HL-60/S4 treated with retinoic acid at 250 ng/mL for 4 days and 3 days (cell line): Measurements from ENCODE around the gene LSAMP.

Source experiments
- in situ Hi-C: fragments of 300-500 bp; cut with MboI; formaldehyde crosslinking; loops from 2 replicates; pipeline ENCODE4 v1.7.0; 2022; ENCODE audit warnings: low sequenced_read_pairs

Gene LSAMP

DNA sequence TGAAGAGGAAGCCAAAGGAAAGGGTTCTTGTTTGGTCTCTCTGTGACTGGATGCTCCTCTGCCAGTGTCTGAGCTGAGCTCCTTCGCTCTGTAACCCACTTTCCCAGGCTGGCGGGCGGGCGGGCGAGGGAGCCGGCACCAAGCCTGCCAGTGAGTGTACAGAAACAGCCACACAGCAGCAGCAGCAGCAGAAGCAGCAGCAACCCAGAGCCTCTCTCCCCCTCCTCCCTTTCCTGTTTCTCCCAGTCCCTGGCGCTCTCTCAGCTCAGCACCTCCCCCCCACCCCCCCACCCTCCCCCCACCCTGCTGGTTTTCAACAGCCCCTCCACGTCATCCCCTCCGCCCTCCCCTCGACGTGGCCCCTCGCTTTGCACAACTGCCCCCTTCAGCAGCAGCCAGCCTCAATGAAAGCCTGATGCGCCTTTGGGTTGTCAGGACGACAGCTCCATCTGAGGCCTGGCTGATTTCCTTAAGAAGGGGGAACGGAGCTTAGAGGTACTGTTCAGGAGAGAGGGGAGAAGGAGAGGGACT lies at the start of gene LSAMP:
Gene LSAMP (minus strand): TSS at position 177 of the 531 bp plus-strand sequence.
- in situ Hi-C loops: no loop called here

- in situ Hi-C loops: no loop called here
Observed at GRCh38 chr3:116492379-116492778, 47.1 kb upstream of the LSAMP start.

DNA sequence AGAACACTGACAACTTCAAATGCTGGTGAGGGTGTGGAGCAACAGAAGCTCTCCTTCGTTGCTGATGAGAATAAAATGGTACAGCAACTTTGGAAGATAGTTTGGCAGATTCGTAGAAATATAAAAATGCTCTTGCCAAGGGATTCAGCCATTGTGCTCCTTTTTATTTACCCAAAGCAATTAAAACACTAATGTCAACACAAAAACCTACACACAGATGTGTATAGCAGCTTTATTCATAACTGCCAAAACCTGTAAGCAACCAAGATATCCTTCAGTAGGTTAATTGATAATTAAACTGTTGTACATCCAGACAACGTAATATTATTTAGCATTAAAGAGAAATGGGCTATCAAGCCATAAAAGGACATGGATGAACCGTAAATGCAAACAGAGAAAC lies 37.8 kb upstream of the LSAMP start:
- in situ Hi-C loops: no loop called here

DNA sequence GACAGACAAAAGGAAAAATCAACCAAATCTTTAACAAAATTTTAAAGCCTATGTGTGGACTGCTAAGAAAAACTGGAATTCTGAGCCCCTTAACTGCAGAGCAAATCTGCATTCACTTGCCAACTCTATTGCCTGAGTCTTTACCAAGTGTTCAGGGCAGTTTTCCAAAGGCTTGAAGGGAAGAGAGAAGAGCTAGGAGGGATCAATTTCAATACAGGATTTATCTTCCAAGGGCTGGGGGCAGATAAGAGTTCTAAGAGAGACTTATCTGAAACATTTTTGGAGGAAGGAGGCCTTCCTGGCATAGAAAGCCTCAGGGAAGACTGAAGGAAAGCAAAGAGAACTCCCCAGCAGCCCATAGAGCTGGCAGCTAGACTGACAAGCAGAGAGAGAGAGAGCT lies 31.4 kb upstream of the LSAMP start:
- in situ Hi-C loops: no loop called here

DNA sequence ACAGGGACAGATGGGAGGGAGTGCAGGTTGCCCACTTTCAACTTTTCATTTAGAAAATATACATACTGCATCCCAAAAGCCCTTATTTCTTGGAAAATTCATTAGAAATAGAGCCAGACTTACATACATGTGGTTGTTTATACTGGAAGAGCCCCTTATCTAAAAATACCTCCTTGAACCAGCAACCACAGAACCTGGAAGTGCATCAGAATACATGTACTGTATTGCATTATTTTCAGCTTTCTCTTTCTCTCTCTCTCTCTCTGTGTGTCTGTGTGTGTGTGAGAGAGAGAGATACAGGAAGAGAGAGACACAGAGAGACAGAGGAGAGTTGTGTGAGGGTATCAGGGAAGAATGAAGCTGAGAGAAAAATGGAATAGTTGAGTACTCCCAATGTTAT lies 29.5 kb upstream of the LSAMP start:
- in situ Hi-C loops: no loop called here

GRCh38 chr3:116474032-116474780 lies 28.9 kb upstream of the LSAMP start:
- in situ Hi-C loops: no loop called here

DNA sequence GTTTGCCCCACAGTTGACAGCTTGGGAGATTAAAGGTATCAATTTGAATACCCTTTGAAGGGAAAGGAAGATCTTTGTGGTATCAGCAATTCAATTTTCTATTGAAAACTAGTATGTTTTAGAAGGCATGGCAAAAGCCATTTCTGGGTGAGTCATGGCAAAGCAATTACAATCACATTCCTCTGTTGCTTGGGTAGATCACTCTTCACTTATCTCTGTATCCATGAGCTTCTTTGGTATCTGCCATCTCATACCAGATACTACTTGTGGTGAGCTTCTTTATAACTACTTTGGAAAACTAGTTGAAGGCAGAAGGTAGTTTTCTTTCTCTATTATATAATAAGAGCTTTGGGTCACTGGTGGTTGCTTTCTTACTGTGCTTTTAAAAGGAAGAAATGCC lies 28.3 kb upstream of the LSAMP start:
- in situ Hi-C loops: no loop called here

GRCh38 chr3:116470605-116471197 lies 25.4 kb upstream of the LSAMP start:
- in situ Hi-C loops: no loop called here

DNA sequence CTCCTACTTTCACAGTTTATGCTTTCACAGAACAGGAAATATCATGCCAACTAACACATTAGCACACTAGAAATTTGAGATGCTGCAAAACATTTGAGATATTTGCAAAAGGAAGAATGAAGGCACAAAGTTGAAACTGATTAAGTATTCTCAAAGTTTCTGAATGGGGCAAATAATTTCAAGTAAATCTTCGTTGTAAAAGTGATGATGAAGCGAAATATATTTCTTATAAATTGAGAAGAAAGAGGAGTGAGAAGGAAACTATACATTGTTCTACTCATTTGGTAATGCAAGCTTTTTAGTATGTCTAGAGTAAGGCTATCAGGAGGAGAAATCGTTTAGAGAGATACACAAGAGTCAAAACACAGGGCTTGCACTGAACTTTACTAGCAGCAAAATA lies 24.3 kb upstream of the LSAMP start:
- in situ Hi-C loops: no loop called here

DNA sequence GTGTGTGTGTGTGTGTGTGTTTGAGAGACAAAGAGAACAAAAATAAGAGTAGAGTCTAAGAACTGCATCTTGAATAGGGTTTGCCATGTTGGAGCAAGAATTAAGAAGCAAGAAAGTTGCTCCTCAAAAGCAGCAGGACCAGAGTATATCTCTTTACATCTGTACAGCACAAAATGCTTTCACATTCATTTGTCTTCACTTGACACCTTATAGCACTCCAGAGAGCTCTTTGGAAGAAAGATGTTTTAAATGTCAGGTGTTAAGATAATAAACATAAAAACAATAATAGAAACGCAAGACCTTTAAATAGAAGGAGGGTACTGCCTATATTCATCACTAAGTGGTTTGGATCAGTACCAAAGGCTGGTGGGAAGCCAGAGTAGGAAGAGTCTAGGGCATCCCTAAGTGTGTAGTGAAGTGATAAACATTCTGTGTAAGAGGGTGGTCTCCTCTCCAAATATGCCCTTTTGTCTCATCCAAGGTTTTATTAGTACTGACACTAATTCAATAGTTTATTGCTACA lies 19.1 kb upstream of the LSAMP start:
- in situ Hi-C loops: no loop called here

- in situ Hi-C loops: no loop called here
Observed at GRCh38 chr3:116453666-116454346, 8.5 kb upstream of the LSAMP start.

GRCh38 chr3:116449546-116450350 lies 4.5 kb upstream of the LSAMP start:
- in situ Hi-C loops: no loop called here

GRCh38 chr3:116445990-116446389 lies 703 bp upstream of the LSAMP start:
- in situ Hi-C loops: no loop called here

DNA sequence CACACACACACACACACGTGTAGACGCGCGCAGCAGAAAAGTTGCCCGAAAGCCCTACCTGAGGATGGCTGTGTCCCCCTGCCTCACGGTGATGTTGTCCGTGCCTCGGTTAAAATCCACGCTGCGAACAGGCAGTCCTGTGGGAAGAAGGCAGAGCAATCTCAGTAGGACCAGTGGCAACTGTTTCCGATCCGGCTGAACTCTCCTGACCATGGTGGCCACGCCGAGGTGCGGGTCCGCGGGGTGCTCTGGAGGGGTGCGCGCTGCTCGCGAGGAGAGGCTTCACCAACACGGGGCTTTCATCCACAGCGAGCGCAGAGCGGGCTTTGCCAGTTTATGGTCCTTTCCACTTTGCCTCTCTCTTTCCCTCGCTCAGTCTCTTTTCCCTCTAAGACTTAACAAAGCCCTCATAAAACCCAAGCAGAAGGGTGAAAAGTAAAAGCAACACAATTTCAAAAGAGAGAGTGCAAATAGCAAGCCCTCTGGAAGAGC lies 422 bp downstream of the LSAMP start:
- in situ Hi-C loops: no loop called here

DNA sequence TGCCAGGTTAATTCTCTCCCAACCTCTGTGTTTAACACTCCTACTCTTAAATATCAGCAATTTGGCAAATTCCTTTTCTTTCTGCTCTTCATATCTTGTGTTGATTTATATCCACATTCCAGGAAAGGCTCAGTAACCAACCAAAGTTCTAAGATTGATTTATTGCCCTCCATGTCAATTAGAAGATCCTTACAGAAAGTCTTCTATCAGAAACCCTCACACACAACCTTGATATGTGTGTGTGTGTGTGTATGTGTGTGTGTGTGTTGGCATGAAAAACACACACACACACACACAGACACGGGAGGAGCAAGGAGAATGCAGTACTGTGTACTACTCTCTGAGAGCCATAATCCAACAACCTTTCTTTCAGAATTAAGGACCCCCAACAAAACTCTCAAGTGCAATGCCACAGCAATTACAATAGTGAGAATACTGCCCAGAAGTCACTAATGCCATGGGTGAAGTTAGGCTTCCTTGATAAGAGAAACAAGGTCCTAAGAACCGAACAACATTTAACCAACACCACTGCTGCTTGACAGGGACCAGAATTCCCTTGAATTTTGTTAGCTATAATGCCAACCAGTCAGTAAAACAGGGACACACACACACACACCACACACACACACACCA lies 1.1 kb downstream of the LSAMP start:
- in situ Hi-C loops: no loop called here

- in situ Hi-C loops: no loop called here
Observed at GRCh38 chr3:116443191-116443661, 2.1 kb downstream of the LSAMP start.

GRCh38 chr3:116442331-116443021 lies 2.8 kb downstream of the LSAMP start:
- in situ Hi-C loops: no loop called here

DNA sequence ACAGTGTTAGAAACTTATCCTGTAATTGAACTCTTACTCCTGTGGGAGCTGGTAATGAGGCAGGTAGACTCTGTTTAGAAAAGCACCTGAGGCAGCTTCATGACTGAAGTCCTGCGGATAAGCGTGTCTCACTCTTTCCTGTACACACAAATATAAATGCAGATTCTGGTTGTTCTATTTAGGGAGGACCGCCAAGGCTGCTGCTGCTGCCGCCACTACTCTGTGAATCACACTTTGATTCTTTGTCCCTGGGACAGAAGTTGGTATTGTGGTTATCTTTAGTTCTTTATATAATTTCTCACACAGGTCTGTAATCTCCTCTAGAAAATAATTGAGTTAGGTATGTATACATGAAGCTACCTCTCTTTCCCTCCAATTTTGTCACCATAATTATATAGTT lies 3.6 kb downstream of the LSAMP start:
- in situ Hi-C loops: no loop called here

DNA sequence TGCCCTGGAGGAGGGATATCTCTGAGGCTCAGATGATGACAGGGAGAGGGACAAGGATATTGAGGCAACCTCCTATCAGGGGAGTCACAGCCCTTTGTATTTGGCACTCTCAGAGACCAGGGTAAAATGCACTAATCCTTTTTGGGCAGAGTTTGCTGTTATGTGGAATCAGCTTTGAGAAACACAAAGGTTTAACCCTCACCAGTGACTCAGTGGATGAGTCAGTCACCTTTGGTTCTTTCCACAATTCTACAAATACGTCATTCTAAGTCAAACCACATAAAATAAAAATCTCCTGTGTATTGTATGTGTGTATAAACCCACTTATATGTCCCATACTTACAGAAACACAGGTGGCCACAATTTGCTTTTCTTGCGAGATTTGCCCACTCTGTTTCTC lies 5.1 kb downstream of the LSAMP start:
- in situ Hi-C loops: no loop called here

DNA sequence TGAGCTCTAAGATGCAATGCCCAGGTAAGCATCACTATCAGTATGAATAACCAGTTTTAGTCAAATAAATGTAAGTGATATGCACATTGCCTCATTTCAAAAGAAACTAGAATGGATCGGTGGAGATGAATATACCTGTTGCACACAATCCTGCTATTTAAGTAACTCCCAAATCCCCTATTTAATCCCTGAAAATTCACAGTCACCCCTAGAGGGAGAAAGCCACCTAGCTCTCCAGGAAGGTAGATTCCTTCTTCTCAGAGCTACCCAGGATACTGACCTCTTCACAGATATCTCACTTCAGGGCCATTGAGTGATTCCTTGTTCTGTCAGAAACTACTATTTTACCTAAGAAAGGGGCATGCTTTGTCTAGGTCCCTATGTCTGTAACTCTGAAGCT lies 11.7 kb downstream of the LSAMP start:
- in situ Hi-C loops: no loop called here
